Immature natural killer cell (primary cell): Measurements from ENCODE around the gene ATF6. TPM values are rescaled to one million over a fixed set of nuclear protein-coding genes. Genes with fewer than 3 reads are reported as not detected.

Experiments used
- DNase-seq, 3 donors: peaks; one replicate each; pipeline ENCODE4 v3.0.0; 2022; ENCODE audit warnings: mixed read lengths in 1 of 3
- H3K27ac Mint-ChIP-seq, 6 donors: one replicate each; pipeline ENCODE4 v1.8.0; 2020; ENCODE audit warnings: mixed read lengths in 6 of 6, mild to moderate bottlenecking in 5 of 6, inconsistent platforms in 4 of 6, moderate library complexity in 3 of 6
- H3K27me3 Mint-ChIP-seq, 3 donors: one replicate each; pipeline ENCODE4 v1.8.0; 2020 to 2021; ENCODE audit warnings: low read depth in 3 of 3, mild to moderate bottlenecking in 3 of 3, mixed read lengths in 3 of 3, moderate library complexity in 3 of 3, inconsistent platforms in 1 of 3
- H3K36me3 Mint-ChIP-seq, 3 donors: one replicate each; pipeline ENCODE4 v1.8.0; 2020; ENCODE audit warnings: mixed read lengths in 3 of 3, inconsistent platforms in 2 of 3, mild to moderate bottlenecking in 2 of 3
- H3K4me1 Mint-ChIP-seq, 2 donors: one replicate each; pipeline ENCODE4 v1.8.0; 2020; ENCODE audit warnings: inconsistent platforms in 2 of 2, mild to moderate bottlenecking in 2 of 2, mixed read lengths in 2 of 2, moderate library complexity in 1 of 2
- H3K4me3 Mint-ChIP-seq, 5 donors: one replicate each; pipeline ENCODE4 v1.8.0; 2020; ENCODE audit warnings: mild to moderate bottlenecking in 5 of 5, mixed read lengths in 5 of 5, inconsistent platforms in 3 of 5, moderate library complexity in 3 of 5
- H3K9me3 Mint-ChIP-seq, 6 donors: one replicate each; pipeline ENCODE4 v1.8.0; 2020; ENCODE audit warnings: mild to moderate bottlenecking in 6 of 6, mixed read lengths in 6 of 6, inconsistent platforms in 4 of 6, moderate library complexity in 3 of 6
- polyA plus RNA-seq, 3 donors: library from polyadenylated mRNA; unstranded; fragments of 300-500 nt; fragmentation: Illumina TruSeq; gene quantifications; one replicate each; pipeline ENCODE4 v1.2.3, GENCODE V29; 2021

ATF6 gene
- polyA plus RNA-seq, 3 donors from 2014 or later = 10.3 to 14.2 (median 11.0) TPM

- Mint-ChIP-seq H3K36me3 (no peaks in the 10 kb centered on the region), H3K4me1 (peaks cover 59 to 77% of the 10 kb centered on the region in 2 donors), H3K27ac (peak overlapping the region; percentile 93 to 99 (median 98)), H3K4me3 (peak overlapping the region; percentile 93 to 99 (median 98)), H3K27me3 (peaks cover 7 to 20% (median 13%) of the 10 kb centered on the region in 3 donors), H3K9me3 (no peaks in the 10 kb centered on the region)
- DNase-seq = peak; percentile 86 to 91 (median 88)
Measured at GRCh38 chr1:161726473-161727255, 39.5 kb upstream of the ATF6 start.

- Mint-ChIP-seq H3K27ac (peak overlapping the region; percentile 93 to 99 (median 98)), H3K4me1 (peaks cover 55 to 70% of the 10 kb centered on the region in 2 donors), H3K9me3 (no peaks in the 10 kb centered on the region), H3K4me3 (peak overlapping the region; percentile 93 to 99 (median 98)), H3K27me3 (peaks cover 7 to 21% (median 13%) of the 10 kb centered on the region in 3 donors), H3K36me3 (no peaks in the 10 kb centered on the region)
- DNase-seq = peak; percentile 74 to 79 (median 75)
Measured at GRCh38 chr1:161727256-161727924, 38.7 kb upstream of the ATF6 start.

- H3K36me3 Mint-ChIP-seq = no peaks in the 10 kb centered on the region
- H3K9me3 Mint-ChIP-seq = no peaks in the 10 kb centered on the region
- H3K4me1 Mint-ChIP-seq = peaks cover 55 to 69% of the 10 kb centered on the region in 2 donors
- peak overlapping the region; percentile 61 to 99 (median 95) for H3K27ac Mint-ChIP-seq
- H3K4me3 Mint-ChIP-seq = peak overlapping the region; percentile 93 to 99 (median 98)
- H3K27me3 Mint-ChIP-seq = peaks cover 7 to 21% (median 13%) of the 10 kb centered on the region in 3 donors
- no peak for DNase-seq
Measured at GRCh38 chr1:161728376-161729226, 37.5 kb upstream of the ATF6 start.

- peaks cover 46 to 56% of the 10 kb centered on the region in 2 donors for H3K4me1 Mint-ChIP-seq
- H3K27ac Mint-ChIP-seq = peak overlapping the region in 5 of 6 donors; percentile 8 to 86 (median 75)
- H3K36me3 Mint-ChIP-seq = no peaks in the 10 kb centered on the region
- H3K9me3 Mint-ChIP-seq = no peaks in the 10 kb centered on the region
- H3K27me3 Mint-ChIP-seq = peaks cover 5 to 21% (median 11%) of the 10 kb centered on the region in 3 donors
- peak in 1 of 3 donors; percentile 19 for DNase-seq
- peak overlapping the region in 3 of 5 donors; percentile 24 to 62 (median 31) for H3K4me3 Mint-ChIP-seq
Measured at GRCh38 chr1:161730050-161730564, 36.0 kb upstream of the ATF6 start.

GRCh38 chr1:161731241-161731640, 34.9 kb upstream of the ATF6 start:
- Mint-ChIP-seq H3K4me1 (peaks cover 35 to 47% of the 10 kb centered on the region in 2 donors), H3K9me3 (no peaks in the 10 kb centered on the region), H3K4me3 (peak overlapping the region in 1 of 5 donors; percentile 19), H3K27me3 (peaks cover 5 to 19% (median 8%) of the 10 kb centered on the region in 3 donors), H3K27ac (peak overlapping the region in 3 of 6 donors; percentile 39 to 77 (median 74)), H3K36me3 (no peaks in the 10 kb centered on the region)
- DNase-seq = no peak

- H3K4me3 Mint-ChIP-seq = no peak overlapping the region
Measured at GRCh38 chr1:161731981-161732718, 34.0 kb upstream of the ATF6 start.

GRCh38 chr1:161733526-161733925, 32.6 kb upstream of the ATF6 start:
- no peaks in the 10 kb centered on the region for H3K9me3 Mint-ChIP-seq
- H3K27ac Mint-ChIP-seq = no peak overlapping the region
- peaks cover 35 to 51% of the 10 kb centered on the region in 2 donors for H3K4me1 Mint-ChIP-seq
- no peaks in the 10 kb centered on the region for H3K36me3 Mint-ChIP-seq
- peaks cover 0 to 4% (median 1%) of the 10 kb centered on the region in 3 donors for H3K27me3 Mint-ChIP-seq
- no peak for DNase-seq
- no peak overlapping the region for H3K4me3 Mint-ChIP-seq

More at GRCh38 chr1:161731981-161732718, 34.0 kb upstream of the ATF6 start:
- Mint-ChIP-seq H3K27me3 (peaks cover 4 to 11% (median 5%) of the 10 kb centered on the region in 3 donors), H3K27ac (no peak overlapping the region), H3K4me1 (peaks cover 36 to 52% of the 10 kb centered on the region in 2 donors), H3K36me3 (no peaks in the 10 kb centered on the region), H3K9me3 (no peaks in the 10 kb centered on the region)
- no peak for DNase-seq

GRCh38 chr1:161735837-161736236, 30.3 kb upstream of the ATF6 start:
- peak overlapping the region in 3 of 6 donors; percentile 5 to 25 (median 8) for H3K27ac Mint-ChIP-seq
- DNase-seq = no peak
- peaks cover 2 to 10% (median 3%) of the 10 kb centered on the region in 3 donors for H3K27me3 Mint-ChIP-seq
- H3K4me3 Mint-ChIP-seq = no peak overlapping the region
- no peaks in the 10 kb centered on the region for H3K9me3 Mint-ChIP-seq
- peaks cover 36 to 51% of the 10 kb centered on the region in 2 donors for H3K4me1 Mint-ChIP-seq
- H3K36me3 Mint-ChIP-seq = no peaks in the 10 kb centered on the region

- Mint-ChIP-seq H3K36me3 (no peaks in the 10 kb centered on the region), H3K4me1 (peaks cover 42 to 51% of the 10 kb centered on the region in 2 donors), H3K9me3 (no peaks in the 10 kb centered on the region), H3K27me3 (peaks cover 2 to 9% (median 2%) of the 10 kb centered on the region in 3 donors), H3K27ac (peak overlapping the region in 3 of 6 donors; percentile 40 to 67 (median 46)), H3K4me3 (no peak overlapping the region)
- no peak for DNase-seq
Measured at GRCh38 chr1:161736335-161736969, 29.7 kb upstream of the ATF6 start.

GRCh38 chr1:161737625-161738024, 28.5 kb upstream of the ATF6 start:
- Mint-ChIP-seq H3K9me3 (no peaks in the 10 kb centered on the region), H3K4me1 (peaks cover 42 to 51% of the 10 kb centered on the region in 2 donors), H3K36me3 (no peaks in the 10 kb centered on the region), H3K4me3 (no peak overlapping the region), H3K27me3 (peaks cover 2 to 7% (median 2%) of the 10 kb centered on the region in 3 donors), H3K27ac (peak overlapping the region in 3 of 6 donors; percentile 46 to 71 (median 62))
- no peak for DNase-seq

- peak; percentile 85 to 89 (median 88) for DNase-seq
- peaks cover 42 to 51% of the 10 kb centered on the region in 2 donors for H3K4me1 Mint-ChIP-seq
- H3K36me3 Mint-ChIP-seq = no peaks in the 10 kb centered on the region
- peaks cover 2 to 7% (median 2%) of the 10 kb centered on the region in 3 donors for H3K27me3 Mint-ChIP-seq
- H3K9me3 Mint-ChIP-seq = no peaks in the 10 kb centered on the region
- peak overlapping the region; percentile 92 to 98 (median 94) for H3K27ac Mint-ChIP-seq
- peak overlapping the region; percentile 75 to 88 (median 82) for H3K4me3 Mint-ChIP-seq
Measured at GRCh38 chr1:161738627-161739287, 27.4 kb upstream of the ATF6 start.
